K562 (cell line): Measurements from ENCODE around the gene KMT2C. TPM values are rescaled to one million over a fixed set of nuclear protein-coding genes. Genes with fewer than 3 reads are reported as not detected.

ENCODE experiments used
- BDP1 ChIP-seq: IDR thresholded peaks from 3 replicates; pipeline ENCODE4 v1.6.1; 2011; ENCODE audit not compliant: insufficient read length, insufficient read depth
- BRF1 ChIP-seq: IDR thresholded peaks from 3 replicates; pipeline ENCODE4 v1.6.1; 2011; ENCODE audit warnings: borderline replicate concordance, mild to moderate bottlenecking; ENCODE audit not compliant: insufficient read length; ENCODE audit errors: extremely low read depth
- DEAF1 ChIP-seq: fragments of 450-650 bp; formaldehyde crosslinking; IDR thresholded peaks from 2 replicates; pipeline ENCODE4 v1.4.0; 2020; ENCODE audit warnings: mild to moderate bottlenecking, moderate library complexity
- HCFC1 ChIP-seq: IDR thresholded peaks from 2 replicates; pipeline ENCODE4 v1.6.1; 2012; ENCODE audit warnings: low read depth, low read length, improper control_type of control experiment
- KAT7 ChIP-seq: sonication (generic); formaldehyde crosslinking; IDR thresholded peaks from 2 replicates; pipeline ENCODE4 v1.8.0; 2022; ENCODE audit warnings: missing genetic modification reagents, mild to moderate bottlenecking, borderline replicate concordance
- POLR2A ChIP-seq: fragments of 450-650 bp; conservative IDR thresholded peaks from 2 replicates; pipeline ENCODE4 v1.6.1; 2016
- SNRNP70 ChIP-seq: fragments of 200-400 bp; formaldehyde crosslinking; optimal IDR thresholded peaks from 2 replicates; pipeline ENCODE3; 2017; ENCODE audit warnings: low read depth, low read length
- SRF ChIP-seq, 2 experiments: fragments of 250-450, 450-650 bp in 1 of 2; sonication (Bioruptor Pico) in 1 of 2; sonication (generic) in 1 of 2; formaldehyde crosslinking; IDR thresholded peaks; 2 replicates each; pipeline versions ENCODE4 v1.5.0 to v1.5.1; 2020 to 2022; ENCODE audit warnings: mild to moderate bottlenecking in 1 of 2, missing genetic modification reagents in 1 of 2
- STAG1 ChIP-seq: sonication (generic); formaldehyde crosslinking; IDR thresholded peaks from 2 replicates; pipeline ENCODE4 v1.5.0; 2020; ENCODE audit warnings: missing genetic modification reagents, borderline replicate concordance
- TAF1 ChIP-seq: IDR thresholded peaks from 2 replicates; pipeline ENCODE4 v1.6.1; 2011; ENCODE audit warnings: mild to moderate bottlenecking, low read length, moderate library complexity; ENCODE audit not compliant: insufficient read depth, control insufficient read depth, severe bottlenecking; ENCODE audit errors: extremely low read depth
- THAP12 ChIP-seq: fragments of 250-450 bp; sonication (Bioruptor Pico); IDR thresholded peaks from 2 replicates; pipeline ENCODE4 v1.9.0; 2021; ENCODE audit warnings: mild to moderate bottlenecking, inconsistent platforms
- ZFX ChIP-seq: sonication (generic); formaldehyde crosslinking; IDR thresholded peaks from 2 replicates; pipeline ENCODE4 v1.8.0; 2022; ENCODE audit warnings: mild to moderate bottlenecking, missing genetic modification reagents, moderate library complexity
- ZNF277 ChIP-seq: fragments of 250-450 bp; sonication (Bioruptor Pico); IDR thresholded peaks from 2 replicates; pipeline ENCODE4 v1.8.0; 2022; ENCODE audit warnings: inconsistent platforms, mild to moderate bottlenecking, moderate library complexity, borderline replicate concordance
- ZNF407 ChIP-seq: fragments of 450-650 bp; IDR thresholded peaks from 2 replicates; pipeline ENCODE4 v1.6.1; 2016; ENCODE audit warnings: low read depth
- ZNF507 ChIP-seq: conservative IDR thresholded peaks from 2 replicates; pipeline ENCODE4 v1.6.1; 2017; ENCODE audit warnings: missing genetic modification characterization, missing compliant biosample characterization
- polyA plus RNA-seq, 8 experiments: library from polyadenylated mRNA; depleted of rRNA in 4 of 8; stranded (reverse) in 5 of 8; unstranded in 3 of 8; fragments of >200 nt; fragmentation: Nextera tagmentation in 2 of 8; fragmentation: Illumina TruSeq in 1 of 8; extraction: Ambion mirVana in 2 of 8; extraction: Trizol in 1 of 8; gene quantifications; 2 replicates each; pipeline versions ENCODE4 v1.2.1 to v1.2.3, GENCODE V29; 2011 to 2014; ENCODE audit warnings: inconsistent platforms in 1 of 8, missing spikeins in 1 of 8
- total RNA-seq, 7 experiments: library from RNA; depleted of rRNA in 6 of 7; stranded (reverse); fragments of >200 nt in 6 of 7; fragmentation: Illumina TruSeq in 2 of 7; extraction: Trizol in 2 of 7; gene quantifications; 2 replicates each; pipeline versions ENCODE4 v1.2.1 to v1.2.3, GENCODE V29; 2011 to 2021; ENCODE audit warnings: low replicate concordance in 1 of 7

Gene KMT2C
- total and polyA plus RNA-seq, 9 of the 15 experiments (the other 6 are each of a cell fraction or from before 2014, with no cell fraction given): 4.9 to 67.8 (median 27.1) TPM

GRCh38 chr7:152459724-152460251, 24.0 kb upstream of the KMT2C start (continued):
- TF ChIP-seq SNRNP70 (no peak), HCFC1 (no peak), KAT7 (CRISPR knock-in tag) (no peak), POLR2A (no peak), ZNF277 (no peak), BDP1 (no peak), ZNF507 (tag) (no peak), TAF1 (no peak), ZFX (CRISPR knock-in tag) (0 out of 2 replicates have a peak, but pooled peaks have one; percentile 31), STAG1 (CRISPR knock-in tag) (no peak), DEAF1 (CRISPR knock-in tag) (no peak), THAP12 (CRISPR knock-in tag) (no peak), BRF1 (no peak), ZNF407 (no peak), SRF (CRISPR knock-in tag; IDR thresholded peaks at IDR 0.05) (no peak)
